Measurements from ENCODE around the gene L1CAM. TPM values are rescaled to one million over a fixed set of nuclear protein-coding genes. Genes with fewer than 3 reads are reported as not detected.

Gene L1CAM
- total and polyA plus RNA-seq, 4 donors, result 0.28 to 0.59 (median 0.39) TPM; not detected in 1

DNA sequence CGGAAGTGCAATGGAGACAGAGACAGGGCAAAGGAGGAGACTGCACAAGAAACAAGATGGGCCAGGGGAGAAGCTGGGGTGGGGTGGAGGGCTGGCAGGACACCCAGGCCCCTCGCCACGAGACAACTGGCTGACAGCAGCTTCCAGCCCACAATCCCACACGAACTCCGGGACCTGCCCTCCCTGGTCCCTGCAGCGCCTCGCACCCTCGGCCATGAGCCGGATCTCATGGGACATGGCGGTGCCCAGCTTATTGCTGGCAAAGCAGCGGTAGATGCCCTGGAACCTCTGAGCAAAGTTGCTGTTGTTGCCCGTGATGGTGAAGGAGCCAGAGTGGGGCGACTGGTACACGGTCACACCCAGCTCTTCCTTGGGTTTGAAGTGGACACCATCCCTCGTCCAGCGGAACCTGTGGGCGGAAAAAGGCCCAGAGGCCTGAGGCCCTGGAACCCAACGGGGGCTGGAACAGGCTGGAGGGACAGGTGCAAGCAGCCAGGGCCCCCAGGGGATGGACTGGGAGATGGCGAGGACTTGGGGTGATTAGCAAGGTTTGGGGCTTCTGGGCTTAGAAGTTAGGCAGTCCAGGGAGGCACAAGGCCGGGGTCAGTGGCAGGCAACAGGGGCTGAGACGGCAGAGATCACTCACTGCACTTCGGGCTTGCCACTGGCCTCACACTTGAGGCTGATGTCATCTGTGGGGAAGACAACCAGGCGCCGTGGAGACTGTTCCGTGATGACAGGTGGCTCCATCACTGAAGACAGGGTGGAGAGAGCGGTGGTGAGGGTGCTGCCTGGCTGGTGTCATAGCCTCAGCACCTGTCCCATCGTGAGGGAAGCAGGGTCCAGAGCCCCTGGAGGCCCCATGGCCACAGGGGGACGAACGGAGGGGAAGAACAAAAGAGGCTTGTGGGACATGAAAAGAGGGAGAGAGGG is 13.8 kb downstream of the L1CAM start:
- H3K27me3 ChIP-seq (ENCODE audit: control insufficient read depth in 4 of 4, insufficient read depth in 4 of 4, low read length in 3 of 4), result peaks cover 0 to 4% (median 0%) of the 10 kb centered on the region in 4 donors
- TF ChIP-seq RAD21 (IDR thresholded peaks at IDR 0.05) (no peak), NR2F2 (IDR thresholded peaks at IDR 0.05) (no peak), FOXA1 (IDR thresholded peaks at IDR 0.05) (no peak), GABPA (IDR thresholded peaks at IDR 0.05 in 1 of 2, conservative IDR thresholded peaks at IDR 0.05 in 1 of 2) (no peak), MAX (IDR thresholded peaks at IDR 0.05) (no peak), TAF1 (conservative IDR thresholded peaks at IDR 0.05) (no peak), YY1 (IDR thresholded peaks at IDR 0.05) (no peak), EGR1 (IDR thresholded peaks at IDR 0.05; ENCODE audit: low read depth in 2 of 2) (no peak), RXRA (IDR thresholded peaks at IDR 0.05) (no peak), HNF4G (IDR thresholded peaks at IDR 0.05) (no peak), JUND (IDR thresholded peaks at IDR 0.05) (no peak), SP1 (IDR thresholded peaks at IDR 0.05) (no peak), CTCF (IDR thresholded peaks at IDR 0.05; ENCODE audit: low read depth, low read length, missing input control) (no peak), HNF4A (conservative IDR thresholded peaks at IDR 0.05) (no peak), FOXA2 (IDR thresholded peaks at IDR 0.05) (no peak)
- TF ChIP-seq, protein P1, sequence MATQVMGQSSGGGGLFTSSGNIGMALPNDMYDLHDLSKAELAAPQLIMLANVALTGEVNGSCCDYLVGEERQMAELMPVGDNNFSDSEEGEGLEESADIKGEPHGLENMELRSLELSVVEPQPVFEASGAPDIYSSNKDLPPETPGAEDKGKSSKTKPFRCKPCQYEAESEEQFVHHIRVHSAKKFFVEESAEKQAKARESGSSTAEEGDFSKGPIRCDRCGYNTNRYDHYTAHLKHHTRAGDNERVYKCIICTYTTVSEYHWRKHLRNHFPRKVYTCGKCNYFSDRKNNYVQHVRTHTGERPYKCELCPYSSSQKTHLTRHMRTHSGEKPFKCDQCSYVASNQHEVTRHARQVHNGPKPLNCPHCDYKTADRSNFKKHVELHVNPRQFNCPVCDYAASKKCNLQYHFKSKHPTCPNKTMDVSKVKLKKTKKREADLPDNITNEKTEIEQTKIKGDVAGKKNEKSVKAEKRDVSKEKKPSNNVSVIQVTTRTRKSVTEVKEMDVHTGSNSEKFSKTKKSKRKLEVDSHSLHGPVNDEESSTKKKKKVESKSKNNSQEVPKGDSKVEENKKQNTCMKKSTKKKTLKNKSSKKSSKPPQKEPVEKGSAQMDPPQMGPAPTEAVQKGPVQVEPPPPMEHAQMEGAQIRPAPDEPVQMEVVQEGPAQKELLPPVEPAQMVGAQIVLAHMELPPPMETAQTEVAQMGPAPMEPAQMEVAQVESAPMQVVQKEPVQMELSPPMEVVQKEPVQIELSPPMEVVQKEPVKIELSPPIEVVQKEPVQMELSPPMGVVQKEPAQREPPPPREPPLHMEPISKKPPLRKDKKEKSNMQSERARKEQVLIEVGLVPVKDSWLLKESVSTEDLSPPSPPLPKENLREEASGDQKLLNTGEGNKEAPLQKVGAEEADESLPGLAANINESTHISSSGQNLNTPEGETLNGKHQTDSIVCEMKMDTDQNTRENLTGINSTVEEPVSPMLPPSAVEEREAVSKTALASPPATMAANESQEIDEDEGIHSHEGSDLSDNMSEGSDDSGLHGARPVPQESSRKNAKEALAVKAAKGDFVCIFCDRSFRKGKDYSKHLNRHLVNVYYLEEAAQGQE (IDR thresholded peaks at IDR 0.05), result no peak
- TF ChIP-seq, protein P2, sequence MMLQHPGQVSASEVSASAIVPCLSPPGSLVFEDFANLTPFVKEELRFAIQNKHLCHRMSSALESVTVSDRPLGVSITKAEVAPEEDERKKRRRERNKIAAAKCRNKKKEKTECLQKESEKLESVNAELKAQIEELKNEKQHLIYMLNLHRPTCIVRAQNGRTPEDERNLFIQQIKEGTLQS (IDR thresholded peaks at IDR 0.05), result no peak
- TF ChIP-seq, protein P3, sequence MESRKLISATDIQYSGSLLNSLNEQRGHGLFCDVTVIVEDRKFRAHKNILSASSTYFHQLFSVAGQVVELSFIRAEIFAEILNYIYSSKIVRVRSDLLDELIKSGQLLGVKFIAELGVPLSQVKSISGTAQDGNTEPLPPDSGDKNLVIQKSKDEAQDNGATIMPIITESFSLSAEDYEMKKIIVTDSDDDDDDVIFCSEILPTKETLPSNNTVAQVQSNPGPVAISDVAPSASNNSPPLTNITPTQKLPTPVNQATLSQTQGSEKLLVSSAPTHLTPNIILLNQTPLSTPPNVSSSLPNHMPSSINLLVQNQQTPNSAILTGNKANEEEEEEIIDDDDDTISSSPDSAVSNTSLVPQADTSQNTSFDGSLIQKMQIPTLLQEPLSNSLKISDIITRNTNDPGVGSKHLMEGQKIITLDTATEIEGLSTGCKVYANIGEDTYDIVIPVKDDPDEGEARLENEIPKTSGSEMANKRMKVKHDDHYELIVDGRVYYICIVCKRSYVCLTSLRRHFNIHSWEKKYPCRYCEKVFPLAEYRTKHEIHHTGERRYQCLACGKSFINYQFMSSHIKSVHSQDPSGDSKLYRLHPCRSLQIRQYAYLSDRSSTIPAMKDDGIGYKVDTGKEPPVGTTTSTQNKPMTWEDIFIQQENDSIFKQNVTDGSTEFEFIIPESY (IDR thresholded peaks at IDR 0.05), result no peak
- 70% methylated on average over 29 of the region's 29 CpGs for WGBS
- no peaks in the 10 kb centered on the region for H3K36me3 ChIP-seq (ENCODE audit: control insufficient read depth in 4 of 4, insufficient read depth in 3 of 4, low read depth in 1 of 4, low read length in 3 of 4)
- no peak overlapping the region for H3K27ac ChIP-seq (ENCODE audit: low read depth in 1 of 2, low read length in 2 of 2)
- no peak overlapping the region for H3K9ac ChIP-seq (ENCODE audit: low read depth in 1 of 2, low read length in 2 of 2)
- no peak for DNase-seq (ENCODE audit: low spot score)
- no peaks in the 10 kb centered on the region for H3K9me3 ChIP-seq (ENCODE audit: control insufficient read depth in 4 of 4, low read length in 3 of 4)
- no peaks in the 10 kb centered on the region for H3K4me1 ChIP-seq (ENCODE audit: control insufficient read depth in 4 of 4, insufficient read depth in 4 of 4, low read length in 3 of 4)
- H3K4me3 ChIP-seq (ENCODE audit: low read depth in 1 of 3, low read length in 3 of 3), result no peak overlapping the region
